Fibroblast of the aortic adventitia (primary cell): ENCODE data around the gene SLC6A18. TPM values are rescaled to one million over a fixed set of nuclear protein-coding genes. Genes with fewer than 3 reads are reported as not detected.

Experiments
- DNase-seq: peaks from one replicate; pipeline ENCODE4 v3.0.0-alpha.2; 2010; ENCODE audit warnings: low read depth
- H3K4me3 ChIP-seq: 2 replicates; pipeline ENCODE4 v1.5.1; 2011; ENCODE audit warnings: low read depth, mild to moderate bottlenecking, control low read depth, low read length, moderate library complexity
- total RNA-seq: library from RNA; depleted of rRNA; stranded (reverse); fragments of >200 nt; gene quantifications from 2 replicates; pipeline ENCODE4 v1.2.3, GENCODE V29; 2012; ENCODE audit warnings: low replicate concordance
- TF ChIP-seq, protein P1 (sequence below): IDR thresholded peaks from 2 replicates; pipeline ENCODE4 v1.5.1; 2011; ENCODE audit warnings: mild to moderate bottlenecking, low read length, control low read depth, inconsistent platforms; ENCODE audit not compliant: insufficient read depth

Gene SLC6A18
- total RNA-seq, 1 donor = not detected

GRCh38 chr5:1206521-1207412 is 18.4 kb upstream of the SLC6A18 start:
- no peak for DNase-seq
- H3K4me3 ChIP-seq = no peak overlapping the region
- TF ChIP-seq, protein P1, sequence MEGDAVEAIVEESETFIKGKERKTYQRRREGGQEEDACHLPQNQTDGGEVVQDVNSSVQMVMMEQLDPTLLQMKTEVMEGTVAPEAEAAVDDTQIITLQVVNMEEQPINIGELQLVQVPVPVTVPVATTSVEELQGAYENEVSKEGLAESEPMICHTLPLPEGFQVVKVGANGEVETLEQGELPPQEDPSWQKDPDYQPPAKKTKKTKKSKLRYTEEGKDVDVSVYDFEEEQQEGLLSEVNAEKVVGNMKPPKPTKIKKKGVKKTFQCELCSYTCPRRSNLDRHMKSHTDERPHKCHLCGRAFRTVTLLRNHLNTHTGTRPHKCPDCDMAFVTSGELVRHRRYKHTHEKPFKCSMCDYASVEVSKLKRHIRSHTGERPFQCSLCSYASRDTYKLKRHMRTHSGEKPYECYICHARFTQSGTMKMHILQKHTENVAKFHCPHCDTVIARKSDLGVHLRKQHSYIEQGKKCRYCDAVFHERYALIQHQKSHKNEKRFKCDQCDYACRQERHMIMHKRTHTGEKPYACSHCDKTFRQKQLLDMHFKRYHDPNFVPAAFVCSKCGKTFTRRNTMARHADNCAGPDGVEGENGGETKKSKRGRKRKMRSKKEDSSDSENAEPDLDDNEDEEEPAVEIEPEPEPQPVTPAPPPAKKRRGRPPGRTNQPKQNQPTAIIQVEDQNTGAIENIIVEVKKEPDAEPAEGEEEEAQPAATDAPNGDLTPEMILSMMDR = no peak

- no peak for DNase-seq
- TF ChIP-seq, protein P1 = no peak
These were observed 17.6 kb upstream of the SLC6A18 start for GRCh38 chr5:1207555-1207954.

DNA sequence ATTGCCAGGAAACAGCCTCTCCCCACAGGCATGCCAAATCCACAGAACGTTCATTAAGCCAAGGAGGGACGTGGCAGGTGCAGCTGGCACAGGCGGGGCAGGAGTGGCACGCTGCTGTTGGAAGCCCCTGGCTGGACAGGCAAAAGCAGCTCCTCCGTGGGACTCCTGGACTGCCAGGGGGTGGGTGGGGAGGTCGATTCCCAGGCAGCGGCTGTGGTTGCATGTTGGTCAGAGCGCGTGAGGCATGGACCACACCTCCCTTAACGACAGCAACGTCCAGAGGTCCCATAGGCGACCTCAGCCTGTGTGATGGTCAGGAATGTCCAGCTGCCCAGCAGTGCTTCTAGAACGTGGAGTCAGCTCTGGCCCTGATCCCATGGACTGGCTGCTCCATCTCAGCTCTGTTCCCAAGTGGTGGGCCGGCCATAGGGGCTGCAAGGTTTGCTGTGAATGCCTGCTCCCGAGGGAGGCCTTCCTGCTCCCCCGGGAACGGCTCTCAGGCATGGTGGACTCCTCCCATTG is 16.9 kb upstream of the SLC6A18 start:
- TF ChIP-seq, protein P1 = no peak
- H3K4me3 ChIP-seq = no peak overlapping the region
- DNase-seq = no peak

More at GRCh38 chr5:1207555-1207954, 17.6 kb upstream of the SLC6A18 start:
- no peak overlapping the region for H3K4me3 ChIP-seq

GRCh38 chr5:1208743-1209488 is 16.3 kb upstream of the SLC6A18 start:
- no peak overlapping the region for H3K4me3 ChIP-seq
- TF ChIP-seq, protein P1 = peak; percentile 58
- DNase-seq = peak; percentile 20

DNA sequence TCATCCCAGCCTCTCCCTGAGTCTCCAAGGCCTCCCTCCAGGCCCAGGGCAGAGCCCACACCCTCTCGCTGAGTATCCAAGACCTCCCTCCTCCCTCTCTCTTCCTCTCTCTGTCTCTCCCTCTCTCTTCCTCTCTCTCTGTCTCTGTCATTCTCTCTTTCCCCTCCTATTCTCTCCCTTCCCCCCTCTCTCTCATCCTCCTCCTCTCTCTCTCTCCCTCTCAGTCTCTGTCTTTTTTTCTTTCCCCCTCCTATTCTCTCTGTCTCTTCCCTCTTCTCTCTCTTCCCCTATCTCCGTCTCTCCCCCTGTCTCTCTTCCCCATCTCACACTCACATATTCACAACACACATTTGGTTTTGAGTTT is 15.7 kb upstream of the SLC6A18 start:
- H3K4me3 ChIP-seq = no peak overlapping the region
- no peak for DNase-seq
- TF ChIP-seq, protein P1 = no peak

DNA sequence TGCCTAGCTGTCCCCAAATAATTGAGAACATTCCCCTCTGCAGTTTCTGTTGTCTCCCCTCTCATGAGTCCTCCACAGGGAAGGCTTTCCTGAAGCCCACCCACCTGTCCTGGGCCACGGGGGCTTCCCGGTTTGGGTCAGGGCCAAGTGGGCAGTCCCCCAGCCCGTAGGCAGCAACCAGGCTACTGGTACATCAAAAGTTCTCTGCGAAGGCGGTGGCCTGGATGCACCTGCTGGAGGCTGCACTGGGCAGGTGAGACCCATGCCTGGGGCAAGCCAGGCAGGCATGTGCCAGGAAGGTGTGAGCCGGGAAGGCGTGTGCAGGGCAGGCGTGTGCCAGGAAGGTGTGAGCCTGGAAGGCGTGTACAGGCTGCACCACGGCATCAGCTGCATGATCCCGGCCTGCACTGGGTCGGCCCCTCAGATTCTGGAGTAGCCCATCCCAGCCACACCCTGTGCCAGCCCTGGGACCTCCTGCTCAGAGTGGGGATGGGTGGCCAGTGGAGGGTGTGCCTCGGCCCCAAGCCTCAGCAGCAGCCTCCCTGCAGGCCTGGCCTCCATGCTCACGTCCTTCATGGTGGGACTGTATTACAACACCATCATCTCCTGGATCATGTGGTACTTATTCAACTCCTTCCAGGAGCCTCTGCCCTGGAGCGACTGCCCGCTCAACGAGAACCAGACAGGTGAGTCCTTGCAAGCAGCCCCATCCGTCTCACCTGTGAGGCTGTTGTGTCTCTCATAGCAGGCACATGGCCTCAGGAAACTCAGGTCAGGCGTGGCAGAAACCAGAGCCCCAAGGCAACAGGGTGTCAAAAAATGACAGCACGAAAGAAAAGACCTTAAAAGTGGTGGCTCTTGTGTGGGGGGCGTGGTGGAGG is 15.0 kb upstream of the SLC6A18 start:
- no peak for DNase-seq
- TF ChIP-seq, protein P1 = no peak
- no peak overlapping the region for H3K4me3 ChIP-seq
